C4-2B (cell line): ENCODE results near the gene CACNA1G.

Experiments
- H3K27ac ChIP-seq: fragments of 450-650 bp; 2 replicates; pipeline ENCODE4 v1.5.1; 2017
- CTCF ChIP-seq: fragments of 450-650 bp; conservative IDR thresholded peaks from 2 replicates; pipeline ENCODE4 v1.5.1; 2017; ENCODE audit warnings: mild to moderate bottlenecking
- ZFX ChIP-seq: fragments of 450-650 bp; IDR thresholded peaks from 2 replicates; pipeline ENCODE4 v1.6.1; 2017

CACNA1G gene

GRCh38 chr17:50593321-50593720, 32.8 kb downstream of the CACNA1G start:
- no peak overlapping the region for H3K27ac ChIP-seq
- no peak for TF ChIP-seq CTCF
- no peak for TF ChIP-seq ZFX

GRCh38 chr17:50594128-50594823, 33.8 kb downstream of the CACNA1G start:
- TF ChIP-seq CTCF, result no peak
- TF ChIP-seq ZFX, result no peak
- no peak overlapping the region for H3K27ac ChIP-seq

GRCh38 chr17:50594892-50595291, 34.4 kb downstream of the CACNA1G start:
- no peak for TF ChIP-seq ZFX
- no peak for TF ChIP-seq CTCF
- no peak overlapping the region for H3K27ac ChIP-seq

GRCh38 chr17:50596191-50597037, 35.9 kb downstream of the CACNA1G start:
- TF ChIP-seq ZFX (no peak), CTCF (no peak)
- H3K27ac ChIP-seq, result no peak overlapping the region

GRCh38 chr17:50598487-50598886, 38.0 kb downstream of the CACNA1G start:
- H3K27ac ChIP-seq, result no peak overlapping the region
- TF ChIP-seq ZFX, result no peak

GRCh38 chr17:50599606-50600005, 39.1 kb downstream of the CACNA1G start:
- TF ChIP-seq CTCF, result no peak
- no peak for TF ChIP-seq ZFX
- no peak overlapping the region for H3K27ac ChIP-seq

GRCh38 chr17:50601823-50602375, 41.4 kb downstream of the CACNA1G start:
- H3K27ac ChIP-seq, result no peak overlapping the region
- TF ChIP-seq CTCF, result no peak
- no peak for TF ChIP-seq ZFX
